Neural cell (in vitro differentiated cells): Measurements from ENCODE around the gene EVC.

ENCODE experiments used
- CTCF ChIP-seq: fragments of 450-650 bp; IDR thresholded peaks from 2 replicates; pipeline ENCODE4 v1.5.1; 2014; ENCODE audit warnings: antibody characterized with exemption, mild to moderate bottlenecking, moderate library complexity; ENCODE audit not compliant: poor library complexity, severe bottlenecking
- EP300 ChIP-seq: fragments of 450-650 bp; conservative IDR thresholded peaks from 2 replicates; pipeline ENCODE4 v1.6.1; 2014; ENCODE audit warnings: antibody characterized with exemption, mild to moderate bottlenecking, moderate library complexity; ENCODE audit not compliant: poor library complexity, severe bottlenecking
- EZH2 ChIP-seq: fragments of 200-600, 300-800 bp; shearing (Covaris generic), sonication (generic); IDR thresholded peaks from 2 replicates; pipeline ENCODE4 v1.6.1; 2014; ENCODE audit warnings: antibody characterized with exemption, low read length, borderline replicate concordance, mild to moderate bottlenecking; ENCODE audit not compliant: insufficient read depth, poor library complexity, severe bottlenecking
- MXI1 ChIP-seq: fragments of 450-650 bp; conservative IDR thresholded peaks from 2 replicates; pipeline ENCODE4 v1.6.1; 2014; ENCODE audit warnings: antibody characterized with exemption, mild to moderate bottlenecking; ENCODE audit not compliant: poor library complexity, severe bottlenecking
- POLR2AphosphoS5 ChIP-seq: IDR thresholded peaks from 2 replicates; pipeline ENCODE4 v1.6.1; 2012
- RAD21 ChIP-seq: fragments of 450-650 bp; conservative IDR thresholded peaks from 2 replicates; pipeline ENCODE4 v1.6.1; 2014; ENCODE audit warnings: antibody characterized with exemption, mild to moderate bottlenecking, moderate library complexity
- REST ChIP-seq: IDR thresholded peaks from 2 replicates; pipeline ENCODE4 v1.6.1; 2012; ENCODE audit warnings: borderline replicate concordance
- SMC3 ChIP-seq: fragments of 450-650 bp; conservative IDR thresholded peaks from 2 replicates; pipeline ENCODE4 v1.6.1; 2014; ENCODE audit warnings: antibody characterized with exemption, mild to moderate bottlenecking, moderate library complexity; ENCODE audit not compliant: poor library complexity
- TAF1 ChIP-seq: IDR thresholded peaks from 2 replicates; pipeline ENCODE4 v1.6.1; 2012; ENCODE audit warnings: low read depth

- TF ChIP-seq CTCF (no peak), POLR2AphosphoS5 (no peak), TAF1 (no peak), EZH2 (no peak), EP300 (no peak), RAD21 (no peak), REST (no peak), MXI1 (no peak), SMC3 (no peak)
These were observed 70.0 kb downstream of the EVC start for GRCh38 chr4:5780831-5781480.
